Smooth muscle cell of the coronary artery (primary cell): Measurements from ENCODE around the gene LEPROT. TPM values are rescaled to one million over a fixed set of nuclear protein-coding genes. Genes with fewer than 3 reads are reported as not detected.

Experiments
- total RNA-seq: library from RNA; depleted of rRNA; stranded (reverse); fragments of >200 nt; gene quantifications from 2 replicates; pipeline ENCODE4 v1.2.3, GENCODE V29; 2014; ENCODE audit warnings: low replicate concordance

The LEPROT gene
- 34.6 and 39.2 TPM in 2 replicates for total RNA-seq

GRCh38 chr1:65420590-65421350 is at the start of gene LEPROT, which contains the start of gene LEPR:
Gene LEPROT, plus strand, starts transcription at chr1:65420668. Its CDS starts 57 bp downstream, at chr1:65420725.
Gene LEPR, plus strand, starts transcription at chr1:65420668. Its CDS starts 144,898 bp downstream, at chr1:65565566.

Other genes with a start within 250 kb of the LEPROT start
- gene DNAJC6, start 111.1 kb upstream of the LEPROT start, total RNA-seq: 1.8 and 3.1 TPM in 2 replicates
- gene LEPR, start within 50 bp of the LEPROT start, total RNA-seq: 13.2 and 21.6 TPM in 2 replicates